NCI-H187 (cell line): ENCODE data around the gene MRPL48.
"Not testable (repeated sequence)": the region's sequence is repeated elsewhere in the genome, so short reads cannot be mapped to it uniquely, and the experiment has no call there.

Experiments used
- DNase-seq, 2 experiments: peaks; one replicate each; lab custom pipeline; 2025; lab: John Stamatoyannopoulos, UW

MRPL48 gene

DNA sequence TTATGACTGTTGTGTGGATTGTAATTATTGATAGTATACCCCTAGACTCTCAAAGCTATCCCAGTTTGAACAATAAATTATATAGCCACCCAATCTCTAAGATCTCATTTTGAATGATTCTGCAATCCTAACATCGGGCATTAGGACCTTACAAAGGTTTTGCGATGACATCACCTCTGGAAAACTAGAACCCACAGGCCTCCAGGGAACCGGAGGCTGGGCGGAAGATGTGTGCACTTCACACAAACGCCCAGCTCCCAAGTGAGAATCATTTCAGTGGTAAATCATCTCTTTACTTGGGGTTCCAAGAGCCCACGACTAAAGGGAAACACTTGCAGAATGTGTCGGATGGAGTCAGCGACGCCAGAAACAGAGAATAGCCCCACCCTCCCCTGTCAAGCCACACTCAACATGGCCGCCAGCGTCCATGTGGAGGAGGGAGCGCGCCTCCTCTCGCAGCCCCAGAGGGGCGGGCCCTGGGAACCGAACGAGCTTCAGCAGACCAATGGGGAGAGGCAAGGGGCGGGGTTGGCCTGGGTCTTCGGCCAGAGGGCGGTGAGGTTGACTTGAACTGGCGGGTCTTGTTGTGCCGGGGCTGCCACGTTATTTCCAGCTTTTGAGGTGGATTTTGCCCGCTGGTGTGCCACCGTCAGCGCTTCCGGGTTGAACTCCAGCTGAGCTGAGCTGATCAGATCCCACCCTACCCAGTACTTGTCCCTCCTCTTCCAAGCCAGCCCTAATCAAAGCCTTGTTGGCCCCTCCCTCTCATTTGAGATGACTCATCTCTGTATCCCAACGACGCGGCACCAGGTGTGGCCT, 8.4 kb upstream of the MRPL48 start:
- peak; percentile 91 to 97 for DNase-seq

DNA sequence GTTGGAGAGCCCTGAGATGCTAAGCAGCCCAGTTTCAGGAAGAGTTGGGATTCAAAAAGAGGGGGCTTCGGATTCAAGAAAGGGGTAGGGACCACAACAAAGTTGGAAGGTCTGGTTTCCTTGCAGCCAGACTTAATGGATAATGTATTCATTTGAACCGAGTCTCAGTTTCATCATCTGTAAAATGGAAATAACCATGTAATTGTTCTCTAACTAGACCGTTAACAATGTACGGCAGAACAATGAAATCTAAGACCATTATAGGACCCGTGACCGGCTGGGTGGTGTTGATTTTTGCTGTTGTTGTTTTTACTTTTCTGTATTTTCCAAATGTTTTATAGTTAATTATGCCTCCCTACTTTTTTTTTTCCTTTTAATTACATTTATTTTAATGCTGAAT, 6.4 kb upstream of the MRPL48 start:
- no peak for DNase-seq

DNA sequence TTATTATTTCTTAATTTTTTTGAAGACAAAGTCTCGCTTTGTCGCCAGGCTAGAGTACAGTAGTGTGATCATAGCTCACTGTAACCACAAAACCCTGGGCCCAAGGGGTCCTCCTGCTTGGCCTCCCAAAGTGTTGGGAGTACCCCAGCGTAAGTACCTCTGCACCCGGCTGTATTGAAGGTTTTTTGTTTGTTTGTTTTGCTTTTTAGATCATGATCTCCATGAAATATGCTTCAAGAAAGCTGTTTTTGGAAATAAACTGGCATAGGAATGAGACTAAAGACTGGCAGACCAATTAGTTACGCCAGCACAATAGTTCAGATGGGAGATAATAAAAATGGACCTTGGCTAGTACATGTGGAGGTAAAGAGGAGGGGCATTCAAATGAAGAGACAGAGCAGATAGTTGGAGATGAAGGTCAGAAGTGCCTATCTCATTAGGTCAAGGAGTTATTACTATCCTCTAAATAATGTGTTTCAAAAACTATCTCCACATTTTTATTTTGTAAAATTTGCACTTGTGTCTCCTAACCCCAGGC, 4.1 kb upstream of the MRPL48 start:
- DNase-seq: no peak

DNA sequence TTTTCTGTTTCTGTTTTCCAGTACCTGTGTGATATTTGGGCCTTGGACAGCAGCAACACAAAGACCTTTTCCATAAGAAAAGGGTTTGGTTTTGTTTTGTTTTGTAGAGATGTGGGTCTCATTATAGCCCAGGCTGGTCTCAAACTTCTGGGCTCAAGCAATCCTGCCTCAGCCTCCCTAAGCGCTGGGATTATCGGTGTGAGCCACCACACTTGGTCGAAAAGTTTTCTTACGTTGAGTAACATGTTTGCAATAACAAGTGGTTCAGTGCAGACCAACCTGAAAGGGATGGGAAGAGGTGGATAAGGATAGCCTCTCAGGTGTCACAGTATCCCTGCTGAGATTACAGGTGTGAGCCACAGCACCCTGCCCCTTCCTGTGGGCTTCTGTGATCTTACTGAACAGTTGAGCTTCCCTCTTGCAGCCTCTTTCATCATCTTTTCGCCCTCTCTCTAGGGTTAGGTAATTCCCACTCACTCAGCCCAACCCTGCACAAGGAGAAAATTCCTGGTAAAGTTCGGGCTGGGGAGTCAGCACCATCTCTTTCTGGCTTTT, 3.5 kb upstream of the MRPL48 start:
- no peak for DNase-seq

DNA sequence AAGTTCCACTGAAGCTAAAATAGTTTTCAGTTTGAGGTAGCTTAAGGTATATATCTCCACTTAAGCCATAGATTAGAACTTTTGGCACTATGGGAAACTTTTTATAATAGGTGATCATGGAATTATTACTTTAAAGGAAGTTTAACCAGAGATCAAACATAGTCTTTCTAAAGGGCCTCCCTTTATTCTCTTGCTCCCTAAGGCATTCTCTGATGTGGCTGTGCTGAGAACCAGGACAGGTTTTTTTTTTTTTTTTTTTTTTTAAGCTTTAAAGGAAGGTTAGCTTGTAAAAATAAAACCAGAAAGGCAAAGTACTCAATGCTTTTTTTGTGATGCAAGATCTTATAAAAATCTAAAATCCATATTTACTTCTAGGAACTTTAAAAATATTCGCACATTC, 2.9 kb upstream of the MRPL48 start:
- no peak for DNase-seq

DNA sequence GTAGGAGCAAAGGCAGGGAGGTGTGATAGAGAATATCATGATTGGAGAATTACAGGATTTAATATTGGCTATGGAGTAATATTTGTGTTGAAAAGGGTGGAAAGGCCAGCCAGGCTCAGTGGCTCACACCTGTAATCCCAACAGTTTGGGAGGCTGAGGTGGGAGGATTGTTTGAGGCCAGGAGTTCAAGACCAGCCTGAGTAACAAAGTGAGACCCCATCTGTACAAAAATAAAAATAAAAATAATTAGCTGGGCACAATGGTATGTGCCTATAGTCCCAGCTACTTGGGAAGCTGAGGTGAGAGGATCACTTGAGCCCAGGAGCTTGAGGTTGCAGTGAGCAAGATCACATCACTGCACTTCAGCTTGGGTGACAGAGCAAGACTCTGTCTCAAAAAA, 2.2 kb upstream of the MRPL48 start:
- not testable (repeated sequence) for DNase-seq

DNA sequence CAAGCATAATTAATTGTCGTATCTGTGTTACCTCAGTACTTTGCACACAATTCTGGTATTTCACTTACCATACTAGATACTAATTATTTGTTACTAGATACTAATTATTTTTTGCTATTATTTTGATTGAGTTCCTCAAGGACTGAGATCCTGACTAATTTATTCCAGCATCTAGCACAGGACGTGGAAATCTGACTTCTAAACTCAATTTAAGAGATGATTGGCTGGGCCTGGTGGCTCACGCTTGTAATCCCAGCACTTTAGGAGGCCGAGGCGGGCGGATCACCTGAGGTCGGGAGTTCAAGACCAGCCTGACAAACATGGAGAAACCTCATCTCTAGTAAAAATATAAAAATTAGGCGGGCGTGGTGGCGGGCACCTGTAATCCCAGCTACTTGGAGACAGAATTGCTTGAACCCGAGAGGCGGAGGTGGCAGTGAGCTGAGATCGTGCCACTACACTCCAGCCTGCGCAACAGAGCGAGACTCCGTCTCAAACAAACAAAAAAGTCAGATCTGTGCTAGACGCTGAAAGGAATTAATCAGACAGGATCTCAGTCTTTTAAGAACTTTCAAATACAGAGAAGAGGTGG, 527 bp upstream of the MRPL48 start:
- no peak for DNase-seq

DNA sequence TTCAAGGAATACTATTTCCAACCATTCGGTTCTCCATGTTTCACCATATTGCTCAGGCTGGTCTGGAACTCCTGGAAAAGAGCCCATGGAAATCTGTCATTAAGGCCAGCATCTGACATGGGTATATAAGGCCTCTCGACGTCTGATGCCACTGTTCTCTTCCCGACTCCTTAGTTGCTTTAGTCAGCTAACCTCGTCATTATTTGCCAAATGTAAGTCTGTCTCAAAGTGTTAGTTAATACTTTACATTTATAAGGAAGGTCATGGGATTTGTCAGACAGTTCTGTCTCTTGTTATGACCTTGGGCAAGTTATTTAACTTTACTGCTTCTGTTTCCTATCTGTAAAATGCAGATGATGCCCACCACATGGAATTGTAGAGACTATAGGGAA, 1.6 kb downstream of the MRPL48 start:
- no peak for DNase-seq

DNA sequence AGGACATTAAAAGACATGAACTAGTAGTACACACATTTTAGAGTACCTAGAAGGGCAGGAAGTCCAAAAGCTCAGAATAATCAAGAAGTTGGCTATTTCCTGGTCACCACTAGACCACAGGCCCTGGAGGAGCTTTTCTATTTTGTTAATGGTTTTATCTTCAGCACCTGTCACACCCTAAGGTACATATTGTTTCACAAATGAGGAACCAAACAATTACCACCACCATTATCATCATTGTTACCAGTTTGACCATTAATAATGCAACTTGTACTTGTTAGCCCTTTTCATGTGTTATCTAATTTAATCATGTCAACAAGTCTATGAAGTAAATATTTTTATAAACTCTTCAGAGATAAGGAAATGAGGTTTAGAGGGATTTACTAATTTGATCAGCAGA, 4.9 kb downstream of the MRPL48 start:
- no peak for DNase-seq

DNA sequence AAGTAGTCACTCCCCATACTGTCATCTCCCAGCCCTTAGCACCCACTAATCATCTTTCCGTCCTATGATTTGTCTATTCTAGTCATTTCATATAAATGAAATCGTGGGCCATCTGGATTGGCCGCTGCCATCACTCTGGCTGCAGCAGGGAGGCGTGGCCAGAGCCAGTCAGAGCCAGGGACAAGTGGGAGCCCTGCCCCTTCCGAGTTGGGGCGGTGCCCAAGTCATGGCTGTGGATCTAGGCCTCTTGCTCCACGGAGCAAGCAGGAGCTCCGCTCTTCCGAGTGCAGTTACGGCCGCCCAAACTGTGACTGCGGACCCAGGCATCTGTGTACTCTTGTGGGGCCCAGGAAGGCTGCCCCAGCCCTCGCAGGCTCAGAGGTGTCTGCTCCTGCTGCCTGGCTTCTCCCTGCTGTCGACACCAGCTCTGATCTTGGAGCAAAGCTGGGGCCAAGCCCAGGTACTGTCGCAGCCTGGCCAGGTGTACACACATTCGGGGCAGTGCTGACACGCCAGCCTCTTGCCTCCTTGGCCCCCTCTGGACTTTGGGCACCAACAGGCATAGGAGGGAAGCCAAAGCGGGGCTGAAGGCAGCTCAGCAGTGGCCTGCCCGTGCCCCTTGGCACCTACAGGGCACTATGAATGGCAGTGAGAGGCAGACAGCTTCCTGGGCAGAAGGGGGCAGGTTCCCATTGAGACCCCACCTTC, 8.4 kb downstream of the MRPL48 start:
- DNase-seq: no peak

DNA sequence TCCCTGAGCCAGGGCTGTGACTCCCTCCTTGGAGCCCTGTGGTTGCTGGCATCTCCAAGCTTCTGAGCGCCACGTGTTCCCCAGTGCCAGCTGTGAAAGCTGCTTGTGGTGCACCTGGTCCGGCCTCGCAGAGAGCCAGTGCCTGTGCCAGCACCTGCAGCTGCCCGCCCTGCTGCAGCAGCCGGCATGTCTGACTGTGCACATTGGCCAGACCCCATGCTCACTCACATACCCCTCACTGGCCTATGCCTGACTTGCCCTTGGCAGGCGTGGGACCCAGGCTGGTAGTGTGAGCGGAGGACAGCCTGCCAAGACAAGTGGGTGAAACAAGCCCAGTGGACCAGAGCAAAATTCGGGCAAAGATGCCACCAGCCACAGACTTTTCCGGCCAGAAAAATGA, 9.8 kb downstream of the MRPL48 start:
- no peak for DNase-seq

DNA sequence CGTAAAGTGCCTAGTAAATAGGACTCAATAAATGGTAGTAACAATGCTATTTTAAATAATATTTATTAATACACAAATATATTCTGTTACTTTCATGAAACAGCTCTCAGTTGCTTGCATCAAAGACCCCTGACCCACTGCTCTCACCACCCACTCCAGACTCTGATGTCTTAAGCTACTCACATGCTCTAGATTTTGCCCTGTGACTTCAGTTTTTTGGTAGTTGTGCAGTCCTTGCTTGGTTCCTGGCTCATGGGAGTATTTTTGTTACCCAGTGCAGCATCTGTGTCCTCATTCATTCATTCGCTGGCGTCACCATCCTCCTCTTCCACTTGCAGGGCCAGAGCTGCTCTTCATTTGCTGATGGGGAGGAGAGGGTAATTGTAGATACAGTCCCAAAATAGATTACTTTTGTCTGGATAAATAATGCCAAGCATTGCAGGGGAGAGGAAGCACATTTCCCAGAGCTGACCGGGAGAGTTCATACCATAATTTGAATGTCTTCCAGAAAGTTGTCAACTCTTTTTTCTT, 12.7 kb downstream of the MRPL48 start:
- DNase-seq: no peak

DNA sequence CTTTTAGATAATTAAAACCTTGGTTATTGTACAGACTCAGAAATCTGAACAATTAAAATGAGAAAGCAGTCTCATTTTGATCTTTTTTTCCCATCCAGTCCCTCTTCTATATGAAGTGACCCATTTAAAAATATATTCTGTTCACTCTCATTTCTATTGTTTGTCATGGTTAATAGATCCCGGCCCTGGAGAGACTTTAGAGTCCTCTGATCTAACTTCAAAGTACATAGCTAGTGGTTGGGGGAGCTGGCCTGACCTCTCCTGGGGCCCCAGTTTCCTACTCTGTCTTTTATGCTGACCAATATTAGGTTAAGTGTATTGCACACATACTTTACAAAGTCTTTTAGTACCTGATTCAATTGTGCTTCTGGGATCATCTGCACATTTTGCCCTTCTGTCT, 13.5 kb downstream of the MRPL48 start:
- DNase-seq: no peak

DNA sequence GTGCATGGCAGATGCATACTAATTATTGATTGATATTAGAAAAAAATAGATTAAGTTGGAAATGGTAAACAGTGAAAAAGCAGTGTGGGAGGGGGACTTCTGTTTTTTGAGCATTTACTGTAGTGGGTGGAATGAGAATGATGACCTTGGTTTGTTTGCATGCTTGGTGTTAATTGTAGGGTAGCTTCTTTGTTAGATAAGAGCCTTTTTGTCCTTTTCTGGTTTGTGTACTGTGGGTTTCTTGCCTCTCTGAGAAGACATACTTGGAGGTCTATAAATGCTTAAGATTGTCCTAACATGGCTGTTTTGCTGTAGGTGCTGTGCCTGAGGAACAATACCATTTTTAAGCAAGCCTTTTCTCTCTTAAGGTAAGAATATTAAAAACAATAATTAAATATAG, 17.0 kb downstream of the MRPL48 start:
- DNase-seq: no peak

DNA sequence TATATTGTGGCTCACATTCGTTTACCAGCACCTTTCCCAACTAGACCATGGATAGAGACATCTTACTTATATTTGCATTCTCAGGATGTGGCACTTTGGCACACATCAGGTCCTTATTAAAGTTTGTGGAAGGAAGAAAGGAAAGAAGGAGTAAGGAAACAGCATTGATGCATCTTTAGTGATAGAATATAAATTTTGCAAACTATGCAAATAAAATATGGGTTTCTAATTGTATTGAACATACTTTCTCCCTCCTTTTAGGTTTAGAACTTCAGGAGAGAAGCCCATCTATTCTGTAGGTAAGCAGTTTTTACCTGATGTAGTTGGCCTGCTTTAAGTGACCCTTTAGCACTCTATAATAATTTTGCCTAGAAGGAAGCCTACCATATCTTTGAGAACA, 20.4 kb downstream of the MRPL48 start:
- DNase-seq: no peak

DNA sequence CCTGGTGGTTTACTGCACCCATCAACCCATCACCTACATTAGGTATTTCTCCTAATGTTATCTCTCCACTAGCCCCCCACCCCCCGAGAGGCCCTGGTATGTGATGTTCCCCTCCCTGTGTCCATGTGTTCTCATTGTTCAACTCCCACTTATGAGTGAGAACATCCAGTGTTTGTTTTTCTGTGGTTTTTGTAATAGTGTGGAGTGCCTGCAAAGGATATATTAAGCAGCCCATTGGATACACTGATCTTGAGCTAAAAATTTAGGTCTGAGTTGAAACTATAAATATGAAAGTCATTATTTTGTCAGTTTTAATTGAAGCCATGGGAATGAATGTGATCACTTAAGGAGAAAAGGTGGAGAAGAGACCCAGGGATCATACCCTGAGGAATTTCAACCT, 23.0 kb downstream of the MRPL48 start:
- no peak for DNase-seq

DNA sequence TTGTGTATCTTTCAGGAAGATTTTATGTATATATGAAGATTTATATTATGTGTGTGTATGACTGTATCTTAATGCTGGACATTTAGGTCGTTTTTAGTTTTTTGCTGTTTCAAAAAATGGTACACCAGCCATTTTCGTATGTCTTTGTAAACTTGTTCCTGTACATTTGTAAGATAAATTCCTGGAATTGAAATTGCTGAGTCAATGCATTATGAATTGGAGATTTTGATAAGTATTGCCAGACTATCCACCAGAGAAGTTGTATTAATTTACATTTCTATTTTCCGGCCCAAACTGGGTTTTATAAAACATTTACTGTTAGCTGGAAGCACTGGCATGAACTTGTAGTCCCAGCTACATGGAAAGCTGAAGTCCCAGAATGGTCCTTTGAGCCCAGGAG, 24.6 kb downstream of the MRPL48 start:
- DNase-seq: no peak

DNA sequence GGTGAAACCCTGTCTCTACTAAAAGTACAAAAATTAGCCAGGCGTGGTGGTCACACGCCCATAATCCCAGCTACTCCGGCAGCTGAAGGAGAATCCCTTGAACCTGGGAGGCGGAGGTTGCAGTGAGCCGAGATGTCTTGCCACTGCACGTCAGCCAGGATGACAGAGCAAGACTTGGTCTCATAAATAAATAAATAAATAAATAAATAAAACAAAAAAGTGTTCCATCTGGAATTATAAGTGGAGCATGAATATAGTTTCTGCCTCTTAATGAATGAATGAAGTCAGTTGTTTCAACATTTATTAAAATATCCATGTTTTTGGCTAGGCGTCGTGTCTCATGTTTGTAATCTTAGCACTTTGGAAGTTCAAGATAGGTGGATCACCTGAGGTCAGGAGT, 27.1 kb downstream of the MRPL48 start:
- no peak for DNase-seq

DNA sequence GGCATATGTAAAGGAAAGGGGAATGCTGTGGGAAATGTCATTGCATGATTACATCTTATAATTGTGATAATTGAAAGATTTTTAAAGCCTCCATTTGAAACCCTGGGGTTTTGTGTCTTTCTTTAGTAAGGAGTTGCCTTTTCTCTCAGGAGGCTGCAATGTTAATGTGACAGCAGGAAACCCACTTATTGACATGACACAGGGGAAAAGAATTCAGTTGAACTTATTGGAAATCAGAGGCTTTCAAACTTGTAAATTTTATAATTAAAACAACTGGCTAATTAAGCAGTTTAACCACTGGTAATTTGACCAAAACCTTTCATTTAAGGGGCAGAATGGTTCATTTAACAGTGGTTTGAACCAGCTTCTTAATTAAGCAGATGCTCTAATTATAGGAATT, 31.2 kb downstream of the MRPL48 start:
- no peak for DNase-seq

DNA sequence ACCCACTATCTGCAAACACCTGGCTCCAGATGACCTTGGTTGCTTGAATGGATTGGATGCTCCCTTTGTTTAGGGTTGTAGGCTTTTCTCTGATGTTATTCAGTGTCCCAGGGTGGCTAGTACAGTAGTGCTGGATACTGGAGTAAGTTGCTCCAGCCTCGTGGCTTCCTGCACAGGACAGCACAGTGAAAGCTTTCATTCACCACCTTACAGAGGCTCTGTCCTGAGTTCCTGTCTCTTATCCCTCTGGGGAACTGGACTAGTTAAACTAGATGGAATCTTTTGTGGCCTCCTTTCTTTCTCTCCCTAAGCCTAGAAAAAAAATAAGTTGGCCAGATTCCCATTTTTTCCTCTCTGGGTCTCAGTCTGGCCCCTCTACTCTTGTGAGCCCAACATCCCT, 42.6 kb downstream of the MRPL48 start:
- no peak for DNase-seq

DNA sequence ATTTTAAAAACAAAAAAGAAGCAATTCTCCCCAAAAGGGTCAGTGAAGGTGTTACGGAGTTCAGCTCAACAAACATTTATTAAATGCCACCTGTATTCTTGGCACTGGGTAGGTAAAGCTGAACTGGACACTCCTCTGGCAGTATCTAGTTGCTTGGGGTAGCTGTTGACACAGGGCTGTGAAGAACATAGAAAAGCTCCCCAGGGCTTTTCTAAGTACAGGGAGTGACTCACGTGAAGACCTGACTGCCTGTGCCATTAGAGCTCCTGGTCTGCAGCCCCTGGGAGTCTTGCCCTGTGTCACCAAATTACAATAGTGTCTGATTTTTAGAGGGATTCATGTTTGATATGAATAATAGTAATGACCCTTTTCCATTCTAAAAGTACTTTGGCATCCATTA, 45.4 kb downstream of the MRPL48 start:
- DNase-seq: no peak

DNA sequence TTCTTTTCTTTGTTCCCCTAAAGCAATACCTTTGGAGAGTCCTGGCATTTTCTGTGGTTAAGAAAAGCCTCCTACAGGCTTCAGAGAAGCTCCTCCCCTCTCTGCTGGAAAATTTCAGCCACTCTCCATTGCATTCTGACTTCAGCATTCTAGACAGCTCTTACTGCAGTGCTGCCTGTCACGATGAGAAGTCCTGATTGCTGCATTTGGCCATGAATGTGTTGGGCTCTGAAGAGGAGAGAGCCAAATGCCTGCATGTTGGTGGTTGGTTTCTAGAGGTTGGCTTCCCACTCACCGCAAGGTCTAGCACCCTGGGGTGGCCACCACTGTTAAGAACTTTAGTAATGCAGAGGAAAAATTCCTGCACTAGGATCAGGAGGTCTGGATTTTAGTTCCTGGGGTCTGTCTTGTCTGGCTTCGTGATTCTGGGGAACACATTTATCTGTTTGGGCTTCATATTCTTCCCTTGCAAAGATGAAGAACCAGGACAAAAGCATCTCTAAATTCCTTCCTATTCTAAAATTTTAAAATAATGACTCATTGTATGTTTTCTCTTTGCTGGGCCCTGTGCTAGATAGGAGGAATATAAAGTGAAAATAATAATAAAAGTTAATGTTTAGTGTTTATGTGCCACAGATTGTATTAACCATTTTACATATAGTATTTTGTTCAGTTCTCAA, 50.9 kb downstream of the MRPL48 start:
- DNase-seq: no peak
